Stimulated activated CD4-positive, alpha-beta T cell treated with anti-CD3 and anti-CD28 coated beads, Interleukin-4, amount 100 ng/mL, for 4 hours (primary cell): ENCODE measurements around the gene GP9.
"Not testable (repeated sequence)": the region's sequence is repeated elsewhere in the genome, so short reads cannot be mapped to it uniquely, and the experiment has no call there.

Experiments used
- DNase-seq, 2 experiments: peaks; one replicate each; pipeline ENCODE4 v3.0.0-alpha.2; 2020

GP9 gene

GRCh38 chr3:129052675-129053074 is 7.9 kb upstream of the GP9 start:
- no peak for DNase-seq

GRCh38 chr3:129054605-129055104 is 5.9 kb upstream of the GP9 start:
- DNase-seq, result no peak

- no peak for DNase-seq
These were observed 4.0 kb upstream of the GP9 start for GRCh38 chr3:129056451-129057173.

- no peak for DNase-seq
These were observed 3.3 kb upstream of the GP9 start for GRCh38 chr3:129057249-129057648.

GRCh38 chr3:129058441-129059200 is 2.0 kb upstream of the GP9 start:
- DNase-seq, result no peak

- no peak for DNase-seq
These were observed 1.1 kb upstream of the GP9 start for GRCh38 chr3:129059311-129059958.

- no peak for DNase-seq
These were observed 676 bp downstream of the GP9 start for GRCh38 chr3:129061023-129061887.

- DNase-seq, result no peak
These were observed 1.6 kb downstream of the GP9 start for GRCh38 chr3:129061888-129062834.

GRCh38 chr3:129063091-129063640 is 2.6 kb downstream of the GP9 start:
- no peak for DNase-seq

GRCh38 chr3:129063841-129064482 is 3.4 kb downstream of the GP9 start:
- no peak for DNase-seq

- DNase-seq, result no peak
These were observed 4.6 kb downstream of the GP9 start for GRCh38 chr3:129065016-129065719.

GRCh38 chr3:129065720-129066073 is 5.1 kb downstream of the GP9 start:
- no peak for DNase-seq

- not testable (repeated sequence) for DNase-seq
These were observed 7.1 kb downstream of the GP9 start for GRCh38 chr3:129067719-129068118.

GRCh38 chr3:129068291-129068886 is 7.8 kb downstream of the GP9 start:
- DNase-seq, result no peak

- not testable (repeated sequence) for DNase-seq
These were observed 8.9 kb downstream of the GP9 start for GRCh38 chr3:129069313-129070085.

GRCh38 chr3:129070086-129070885 is 9.7 kb downstream of the GP9 start:
- no peak for DNase-seq

- DNase-seq, result no peak
These were observed 16.6 kb downstream of the GP9 start for GRCh38 chr3:129077222-129077621.

- no peak for DNase-seq
These were observed 17.9 kb downstream of the GP9 start for GRCh38 chr3:129078510-129078909.
